HCT116 (cell line): ENCODE results near the gene KLF6. TPM values are rescaled to one million over a fixed set of nuclear protein-coding genes. Genes with fewer than 3 reads are reported as not detected.

Experiments used
- ATAC-seq: fragments of 200-7000 bp; cut with Tn5 transposase; 2 replicates; pipeline ENCODE4 v1.9.1; 2020; ENCODE audit warnings: mild to moderate bottlenecking, moderate library complexity
- BruUV-seq: library from RNA; stranded (reverse); fragments of 400-500 nt; replicated peaks from 2 replicates; lab custom pipeline; 2021; lab: Mats Ljungman, UMichigan
- CTCF ChIA-PET: fragments of 300-600 bp; sonication (Branson Sonifier 250); formaldehyde crosslinking; loops from one replicate; lab custom pipeline; 2021; ENCODE audit warnings: antibody characterized with exemption; lab: Charles Lee
- POLR2A ChIA-PET: fragments of 300-600, 350-600 bp; sonication (Branson Sonifier 250); formaldehyde crosslinking; loops from one replicate; lab custom pipeline; 2021; ENCODE audit warnings: antibody characterized with exemption; lab: Charles Lee
- RAD21 ChIA-PET, 2 experiments: fragments of 300-600 bp; sonication (Branson Sonifier 250); formaldehyde crosslinking; loops; one replicate each; lab custom pipeline; 2023; ENCODE audit warnings: low total read pairs in 2 of 2; ENCODE audit not compliant: uncharacterized antibody in 2 of 2, unreplicated experiment in 2 of 2, low non-redundant PET in 1 of 2; lab: Charles Lee
- DNase-seq: peaks from one replicate; pipeline ENCODE4 v3.0.0-alpha.2; 2010; ENCODE audit warnings: low read depth, low spot score
- H2AFZ ChIP-seq: fragments of 200-600 bp; shearing (Covaris generic), sonication (generic); 2 replicates; pipeline ENCODE4 v1.6.1; 2017; ENCODE audit warnings: low read depth, mixed run types, mixed read lengths, antibody characterized with exemption, low read length; ENCODE audit not compliant: poor library complexity, severe bottlenecking
- H3K27ac ChIP-seq: 2 replicates; pipeline ENCODE4 v1.5.1; 2012; ENCODE audit warnings: low read depth, low read length
- H3K27me3 ChIP-seq: fragments of 200-600 bp; sonication (generic); 2 replicates; pipeline ENCODE4 v1.6.1; 2016; ENCODE audit warnings: mixed run types, low read length, mixed read lengths; ENCODE audit not compliant: insufficient read depth
- H3K36me3 ChIP-seq, 2 experiments: fragments of 200-500 bp in 1 of 2; fragments of 200-600 bp in 1 of 2; sonication (Bioruptor generic) in 1 of 2; sonication (generic) in 1 of 2; 2 replicates each; pipeline versions ENCODE4 v1.5.1 to v1.6.1; 2014 to 2016; ENCODE audit warnings: low read length in 2 of 2, inconsistent platforms in 1 of 2, mixed read lengths in 1 of 2, mixed run types in 1 of 2; ENCODE audit not compliant: insufficient read depth in 2 of 2, control insufficient read depth in 1 of 2
- H3K4me1 ChIP-seq, 2 experiments: fragments of 200-600 bp in 1 of 2; sonication (generic) in 1 of 2; 2 replicates each; pipeline versions ENCODE4 v1.5.1 to v1.6.1; 2012 to 2017; ENCODE audit warnings: low read length in 2 of 2, inconsistent platforms in 1 of 2, mild to moderate bottlenecking in 1 of 2, mixed read lengths in 1 of 2, mixed run types in 1 of 2, moderate library complexity in 1 of 2; ENCODE audit not compliant: insufficient read depth in 2 of 2, control insufficient read depth in 1 of 2
- H3K4me2 ChIP-seq: fragments of 200-600 bp; sonication (generic); 2 replicates; pipeline ENCODE4 v1.6.1; 2017; ENCODE audit warnings: mixed run types, low read length, mixed read lengths
- H3K4me3 ChIP-seq, 2 experiments: fragments of 200-600 bp in 1 of 2; sonication (generic) in 1 of 2; replicated peaks in 1 of 2; 2 replicates each; pipeline ENCODE4 v1.5.1; 2011 to 2016; ENCODE audit warnings: low read length in 2 of 2, control low read depth in 1 of 2, low read depth in 1 of 2, mild to moderate bottlenecking in 1 of 2, mixed read lengths in 1 of 2, mixed run types in 1 of 2
- H3K79me2 ChIP-seq: fragments of 200-600 bp; sonication (generic); 2 replicates; pipeline ENCODE4 v1.6.1; 2017; ENCODE audit warnings: mild to moderate bottlenecking, mixed run types, low read length, moderate library complexity, mixed read lengths; ENCODE audit not compliant: insufficient read depth
- H3K9ac ChIP-seq: fragments of 200-600 bp; sonication (generic); 2 replicates; pipeline ENCODE4 v1.6.1; 2016; ENCODE audit warnings: low read length, mixed read lengths
- H3K9me2 ChIP-seq: fragments of 200-600 bp; sonication (generic), shearing (Covaris generic); 2 replicates; pipeline ENCODE4 v1.6.1; 2017; ENCODE audit warnings: mixed run types, mild to moderate bottlenecking, moderate library complexity; ENCODE audit not compliant: insufficient read depth
- H3K9me3 ChIP-seq, 2 experiments: fragments of 200-500 bp in 1 of 2; fragments of 200-600 bp in 1 of 2; sonication (Bioruptor generic) in 1 of 2; sonication (generic) in 1 of 2; 2 replicates each; pipeline ENCODE4 v1.6.1; 2014 to 2017; ENCODE audit warnings: low read length in 2 of 2, mixed read lengths in 2 of 2, inconsistent platforms in 1 of 2, low read depth in 1 of 2, mild to moderate bottlenecking in 1 of 2, mixed run types in 1 of 2, moderate library complexity in 1 of 2; ENCODE audit not compliant: control insufficient read depth in 1 of 2, insufficient read depth in 1 of 2
- H4K20me1 ChIP-seq: fragments of 200-600 bp; sonication (generic), shearing (Covaris generic); 2 replicates; pipeline ENCODE4 v1.6.1; 2017; ENCODE audit warnings: mixed run types, mild to moderate bottlenecking, moderate library complexity; ENCODE audit not compliant: insufficient read depth
- ATF3 ChIP-seq: IDR thresholded peaks from 2 replicates; pipeline ENCODE4 v1.6.1; 2012
- CBX3 ChIP-seq: IDR thresholded peaks from 2 replicates; pipeline ENCODE4 v1.6.1; 2012; ENCODE audit warnings: low read depth
- CEBPB ChIP-seq: IDR thresholded peaks from 2 replicates; pipeline ENCODE4 v1.6.1; 2012; ENCODE audit warnings: low read depth
- CTCF ChIP-seq, 3 experiments: fragments of 200-600 bp in 1 of 3; sonication (generic) in 1 of 3; IDR thresholded peaks in 2 of 3; conservative IDR thresholded peaks in 1 of 3; 2 replicates each; pipeline ENCODE4 v1.5.1; 2012 to 2017; ENCODE audit warnings: low read depth in 2 of 3, low read length in 2 of 3, antibody characterized with exemption in 1 of 3, borderline replicate concordance in 1 of 3, control low read depth in 1 of 3, mild to moderate bottlenecking in 1 of 3, mixed read lengths in 1 of 3, mixed run types in 1 of 3, moderate library complexity in 1 of 3; ENCODE audit not compliant: insufficient read depth in 1 of 3
- EGR1 ChIP-seq: IDR thresholded peaks from 2 replicates; pipeline ENCODE4 v1.6.1; 2012; ENCODE audit warnings: low read depth
- ELF1 ChIP-seq: IDR thresholded peaks from 2 replicates; pipeline ENCODE4 v1.6.1; 2012; ENCODE audit warnings: low read depth, borderline replicate concordance
- EZH2 ChIP-seq: fragments of 200-600 bp; sonication (generic); IDR thresholded peaks from 2 replicates; pipeline ENCODE4 v1.6.1; 2017; ENCODE audit warnings: antibody characterized with exemption, mixed run types
- EZH2phosphoT487 ChIP-seq: fragments of 200-600 bp; IDR thresholded peaks from 2 replicates; pipeline ENCODE4 v1.6.1; 2018; ENCODE audit warnings: antibody characterized with exemption, borderline replicate concordance
- FOSL1 ChIP-seq: IDR thresholded peaks from 2 replicates; pipeline ENCODE4 v1.6.1; 2012; ENCODE audit warnings: low read depth
- JUND ChIP-seq: IDR thresholded peaks from 2 replicates; pipeline ENCODE4 v1.6.1; 2012
- MAX ChIP-seq: IDR thresholded peaks from 2 replicates; pipeline ENCODE4 v1.6.1; 2012
- POLR2A ChIP-seq: IDR thresholded peaks from 2 replicates; pipeline ENCODE4 v1.7.0; 2011; ENCODE audit warnings: borderline replicate concordance; ENCODE audit not compliant: insufficient read depth, insufficient read length; ENCODE audit errors: extremely low read depth
- POLR2AphosphoS5 ChIP-seq: IDR thresholded peaks from 2 replicates; pipeline ENCODE4 v1.6.1; 2011; ENCODE audit warnings: mild to moderate bottlenecking, low read depth, low read length, moderate library complexity
- REST ChIP-seq: IDR thresholded peaks from 2 replicates; pipeline ENCODE4 v1.6.1; 2012; ENCODE audit warnings: low read depth
- SIN3A ChIP-seq: IDR thresholded peaks from 2 replicates; pipeline ENCODE4 v1.6.1; 2012; ENCODE audit warnings: low read depth
- SP1 ChIP-seq: IDR thresholded peaks from 2 replicates; pipeline ENCODE4 v1.6.1; 2012; ENCODE audit warnings: low read depth
- ZNF274 ChIP-seq: fragments of 200-500 bp; sonication (Bioruptor generic); IDR thresholded peaks from 2 replicates; pipeline ENCODE4 v1.6.1; 2014; ENCODE audit warnings: mild to moderate bottlenecking, low read depth, low read length, inconsistent platforms
- intact Hi-C: fragments of 100-400 bp; cut with micrococcal nuclease; formaldehyde crosslinking; loops from 2 replicates; pipeline ENCODE4 v1.10.0; 2022
- total RNA-seq: library from RNA; stranded (reverse); gene quantifications from one replicate; pipeline ENCODE4 v1.2.1, GENCODE V29; 2021; ENCODE audit not compliant: unreplicated experiment

The KLF6 gene
- total RNA-seq, 1 experiment from 2014 or later: 82.2 TPM

- no peak for TF ChIP-seq SP1
- no peak for TF ChIP-seq POLR2A
- TF ChIP-seq CBX3: no peak
- TF ChIP-seq FOSL1: no peak
- no peak for TF ChIP-seq EZH2phosphoT487
- no peak for TF ChIP-seq SIN3A
These were observed 11.5 kb downstream of the KLF6 start (continued) for GRCh38 chr10:3773460-3774017.

- TF ChIP-seq MAX (no peak), EGR1 (no peak), SIN3A (no peak), SP1 (no peak), FOSL1 (no peak), POLR2AphosphoS5 (no peak), JUND (no peak), EZH2 (no peak), CBX3 (no peak), ELF1 (no peak), ZNF274 (no peak), CEBPB (no peak), POLR2A (no peak), REST (no peak), CTCF (IDR thresholded peaks at IDR 0.05 in 2 of 3, conservative IDR thresholded peaks at IDR 0.05 in 1 of 3; ENCODE audit: borderline replicate concordance in 1 of 3, insufficient read depth in 1 of 3, low read depth in 2 of 3, low read length in 2 of 3) (no peak), ATF3 (no peak)
- TF ChIP-seq, all 23 proteins: peak for 0
- Histone ChIP-seq H3K36me3 (peaks cover 0 to 3% of the 10 kb centered on the region in 2 experiments; a peak in 1 of 4 replicates), H3K9me3 (no peaks in the 10 kb centered on the region), H3K27ac (no peak overlapping the region), H3K9ac (no peak overlapping the region), H3K4me1 (peaks cover 27 to 33% of the 10 kb centered on the region in 2 experiments), H3K9me2 (no peaks in the 10 kb centered on the region), H2AFZ (no peak overlapping the region), H3K79me2 (peaks cover 5% of the 10 kb centered on the region; the same call in 1 of the 2 replicates), H3K27me3 (no peaks in the 10 kb centered on the region), H3K4me2 (no peak overlapping the region), H4K20me1 (no peaks in the 10 kb centered on the region), H3K4me3 (no peak overlapping the region)
- RAD21 ChIA-PET: no interaction called here
- intact Hi-C loops: no loop called here
- POLR2A ChIA-PET: interaction anchor here (0.7 to 3.6 kb wide), 2 partner anchors 10 to 12 kb away, joined by 3 to 29 read pairs; partner anchors contain the start of gene KLF6
- ATAC-seq (no peak), DNase-seq (no peak)
- CTCF ChIA-PET: interaction anchor here (0.6 kb wide), 1 partner anchor 575 kb away, joined by 3 read pairs; no protein-coding TSS in a partner anchor
- BruUV-seq: no TSS peak
These were observed 12.4 kb downstream of the KLF6 start for GRCh38 chr10:3772361-3773171.
